HG03196 (cell line): ENCODE results near the gene PHF3.

Experiments used
- ATAC-seq: cut with Tn5 transposase; IDR thresholded peaks from one replicate; pipeline ENCODE4 v1.9.1; 2021; ENCODE audit not compliant: unreplicated experiment

The PHF3 gene

GRCh38 chr6:63760199-63760598 lies 124.6 kb downstream of the PHF3 start:
- ATAC-seq, result no peak

GRCh38 chr6:63764318-63764916 lies 128.8 kb downstream of the PHF3 start:
- no peak for ATAC-seq
